Measurements from ENCODE around the gene COQ10B.

COQ10B gene

DNA sequence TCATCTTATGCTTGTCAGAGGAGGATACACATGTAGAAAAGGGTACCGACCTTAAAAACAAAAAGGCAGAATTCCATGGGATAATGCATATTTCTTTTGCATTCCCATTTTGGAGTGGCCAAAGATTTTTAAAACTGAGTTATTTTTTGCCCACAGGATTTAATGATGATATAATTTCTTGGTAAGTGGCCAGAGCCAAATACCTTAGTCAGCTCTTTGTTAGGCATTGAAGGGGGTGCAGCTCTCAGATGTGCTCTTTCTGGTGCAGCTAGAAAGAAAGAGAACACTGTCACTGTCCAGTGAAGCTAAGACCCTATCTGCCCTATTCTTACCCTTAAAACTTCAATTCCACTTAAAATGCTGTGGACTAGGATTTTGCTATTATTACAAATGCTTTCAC lies 10.8 kb downstream of the COQ10B start:
- 100% methylated on average over 1 of the region's 1 CpG for WGBS
- Histone ChIP-seq H3K4ac (ENCODE audit: low read depth in 1 of 2, low read length in 2 of 2) (no peak overlapping the region), H3K36me3 (ENCODE audit: control insufficient read depth in 1 of 2, insufficient read depth in 2 of 2, low read depth in 1 of 2, low read length in 2 of 2) (peaks cover 35 to 93% of the 10 kb centered on the region in 2 experiments), H3K27me3 (ENCODE audit: control insufficient read depth in 1 of 2, insufficient read depth in 1 of 2, low read length in 2 of 2) (no peaks in the 10 kb centered on the region), H3K4me3 (ENCODE audit: insufficient read depth in 1 of 2, low read depth in 1 of 2, low read length in 2 of 2) (no peak overlapping the region), H2BK12ac (ENCODE audit: low read length in 2 of 2) (no peak overlapping the region), H3K18ac (ENCODE audit: low read depth in 1 of 2, low read length in 2 of 2) (no peak overlapping the region), H2BK5ac (ENCODE audit: low read depth, low read length, poor library complexity, severe bottlenecking) (no peak overlapping the region), H2AK5ac (ENCODE audit: low read length, severe bottlenecking) (no peak overlapping the region), H3K4me1 (ENCODE audit: control insufficient read depth, insufficient read depth, low read depth, low read length) (peaks cover 1% of the 10 kb centered on the region), H3K27ac (ENCODE audit: low read length, poor library complexity, severe bottlenecking) (no peak overlapping the region), H3K14ac (ENCODE audit: low read length in 2 of 2) (no peak overlapping the region), H3K9ac (ENCODE audit: low read length) (no peak overlapping the region), H4K91ac (ENCODE audit: low read length) (no peak overlapping the region), H2AFZ (ENCODE audit: low read depth, low read length) (no peak overlapping the region), H4K8ac (ENCODE audit: low read length) (no peak overlapping the region), H3K4me2 (ENCODE audit: low read length, poor library complexity, severe bottlenecking) (no peak overlapping the region), H3K9me3 (ENCODE audit: control insufficient read depth, low read length) (no peaks in the 10 kb centered on the region), H2BK15ac (ENCODE audit: low read depth, poor library complexity, severe bottlenecking) (no peak overlapping the region), H3K79me1 (replicated peaks; ENCODE audit: low read length, poor library complexity, severe bottlenecking) (peaks cover 16% of the 10 kb centered on the region), H3K23ac (ENCODE audit: low read length in 2 of 2) (no peak overlapping the region), H2BK120ac (ENCODE audit: low read depth, low read length) (no peak overlapping the region)
- no peak for DNase-seq

DNA sequence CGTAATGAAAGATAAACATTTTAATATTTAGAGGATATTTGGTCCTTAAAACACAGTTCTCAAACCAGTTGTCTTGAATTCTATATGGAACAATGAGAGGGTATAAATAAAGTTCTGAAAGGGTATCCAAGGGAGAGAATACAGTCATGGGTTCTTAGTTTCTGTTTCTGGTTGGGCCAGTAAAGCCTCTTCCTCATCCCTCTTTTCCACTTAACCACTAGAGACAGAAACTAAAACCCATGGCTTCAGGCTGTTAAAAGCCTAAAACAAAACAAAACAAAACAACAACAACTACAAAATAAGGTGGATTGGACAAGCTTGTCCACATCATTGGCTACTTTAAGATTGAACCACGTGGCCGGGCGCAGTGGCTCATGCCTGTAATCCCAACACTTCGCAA lies 18.8 kb downstream of the COQ10B start:
- Histone ChIP-seq H2BK120ac (ENCODE audit: low read depth, low read length) (no peak overlapping the region), H2BK12ac (ENCODE audit: low read length in 2 of 2) (no peak overlapping the region), H3K4me3 (ENCODE audit: insufficient read depth in 1 of 2, low read depth in 1 of 2, low read length in 2 of 2) (no peak overlapping the region), H3K14ac (ENCODE audit: low read length in 2 of 2) (no peak overlapping the region), H3K18ac (ENCODE audit: low read depth in 1 of 2, low read length in 2 of 2) (no peak overlapping the region), H3K27me3 (ENCODE audit: control insufficient read depth in 1 of 2, insufficient read depth in 1 of 2, low read length in 2 of 2) (no peaks in the 10 kb centered on the region), H3K79me1 (replicated peaks; ENCODE audit: low read length, poor library complexity, severe bottlenecking) (peaks cover 29% of the 10 kb centered on the region), H3K9ac (ENCODE audit: low read length) (no peak overlapping the region), H3K4ac (ENCODE audit: low read depth in 1 of 2, low read length in 2 of 2) (no peak overlapping the region), H2BK5ac (ENCODE audit: low read depth, low read length, poor library complexity, severe bottlenecking) (no peak overlapping the region), H2AK5ac (ENCODE audit: low read length, severe bottlenecking) (no peak overlapping the region), H2BK15ac (ENCODE audit: low read depth, poor library complexity, severe bottlenecking) (no peak overlapping the region), H3K36me3 (ENCODE audit: control insufficient read depth in 1 of 2, insufficient read depth in 2 of 2, low read depth in 1 of 2, low read length in 2 of 2) (peaks cover 47 to 94% of the 10 kb centered on the region in 2 experiments), H3K9me3 (ENCODE audit: control insufficient read depth, low read length) (no peaks in the 10 kb centered on the region), H3K27ac (ENCODE audit: low read length, poor library complexity, severe bottlenecking) (no peak overlapping the region), H4K8ac (ENCODE audit: low read length) (no peak overlapping the region), H4K91ac (ENCODE audit: low read length) (no peak overlapping the region), H3K4me1 (ENCODE audit: control insufficient read depth, insufficient read depth, low read depth, low read length) (no peaks in the 10 kb centered on the region), H3K4me2 (ENCODE audit: low read length, poor library complexity, severe bottlenecking) (no peak overlapping the region), H3K23ac (ENCODE audit: low read length in 2 of 2) (no peak overlapping the region), H2AFZ (ENCODE audit: low read depth, low read length) (no peak overlapping the region)
- WGBS, result 98% methylated on average over 4 of the region's 5 CpGs
- no peak for DNase-seq

DNA sequence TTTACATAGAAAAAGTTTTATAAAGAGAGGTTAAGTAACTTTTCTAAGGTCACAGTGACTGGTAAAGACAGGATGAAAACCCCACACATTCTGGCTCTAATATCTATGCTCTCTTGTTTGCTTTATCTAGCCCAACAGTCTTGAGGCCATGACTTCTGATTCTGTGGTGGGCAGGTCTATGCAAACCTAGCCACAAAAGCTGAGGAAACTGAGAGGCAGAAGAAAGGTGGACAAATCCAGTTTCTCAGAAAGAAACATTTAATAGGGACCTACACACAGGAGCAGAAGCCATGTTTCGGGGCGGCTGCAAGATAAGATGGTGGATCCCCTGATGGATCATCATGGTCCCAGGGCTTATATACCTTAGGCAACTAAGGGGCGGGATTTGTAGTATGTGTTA lies 24.4 kb downstream of the COQ10B start:
- Histone ChIP-seq H2BK12ac (ENCODE audit: low read length in 2 of 2) (no peak overlapping the region), H3K79me1 (replicated peaks; ENCODE audit: low read length, poor library complexity, severe bottlenecking) (peaks cover 15% of the 10 kb centered on the region), H2BK15ac (ENCODE audit: low read depth, poor library complexity, severe bottlenecking) (no peak overlapping the region), H3K36me3 (ENCODE audit: control insufficient read depth in 1 of 2, insufficient read depth in 2 of 2, low read depth in 1 of 2, low read length in 2 of 2) (peaks cover 41 to 84% of the 10 kb centered on the region in 2 experiments), H2AFZ (ENCODE audit: low read depth, low read length) (no peak overlapping the region), H3K9ac (ENCODE audit: low read length) (no peak overlapping the region), H3K18ac (ENCODE audit: low read depth in 1 of 2, low read length in 2 of 2) (no peak overlapping the region), H2AK5ac (ENCODE audit: low read length, severe bottlenecking) (no peak overlapping the region), H3K23ac (ENCODE audit: low read length in 2 of 2) (no peak overlapping the region), H2BK5ac (ENCODE audit: low read depth, low read length, poor library complexity, severe bottlenecking) (no peak overlapping the region), H3K27me3 (ENCODE audit: control insufficient read depth in 1 of 2, insufficient read depth in 1 of 2, low read length in 2 of 2) (no peaks in the 10 kb centered on the region), H2BK120ac (ENCODE audit: low read depth, low read length) (no peak overlapping the region), H3K9me3 (ENCODE audit: control insufficient read depth, low read length) (peaks cover 6% of the 10 kb centered on the region), H4K91ac (ENCODE audit: low read length) (no peak overlapping the region), H3K4me3 (ENCODE audit: insufficient read depth in 1 of 2, low read depth in 1 of 2, low read length in 2 of 2) (no peak overlapping the region), H3K4ac (ENCODE audit: low read depth in 1 of 2, low read length in 2 of 2) (no peak overlapping the region), H4K8ac (ENCODE audit: low read length) (no peak overlapping the region), H3K27ac (ENCODE audit: low read length, poor library complexity, severe bottlenecking) (no peak overlapping the region), H3K4me2 (ENCODE audit: low read length, poor library complexity, severe bottlenecking) (no peak overlapping the region), H3K4me1 (ENCODE audit: control insufficient read depth, insufficient read depth, low read depth, low read length) (no peaks in the 10 kb centered on the region), H3K14ac (ENCODE audit: low read length in 2 of 2) (no peak overlapping the region)
- WGBS, result 97% methylated on average over 3 of the region's 3 CpGs
- DNase-seq, result no peak

DNA sequence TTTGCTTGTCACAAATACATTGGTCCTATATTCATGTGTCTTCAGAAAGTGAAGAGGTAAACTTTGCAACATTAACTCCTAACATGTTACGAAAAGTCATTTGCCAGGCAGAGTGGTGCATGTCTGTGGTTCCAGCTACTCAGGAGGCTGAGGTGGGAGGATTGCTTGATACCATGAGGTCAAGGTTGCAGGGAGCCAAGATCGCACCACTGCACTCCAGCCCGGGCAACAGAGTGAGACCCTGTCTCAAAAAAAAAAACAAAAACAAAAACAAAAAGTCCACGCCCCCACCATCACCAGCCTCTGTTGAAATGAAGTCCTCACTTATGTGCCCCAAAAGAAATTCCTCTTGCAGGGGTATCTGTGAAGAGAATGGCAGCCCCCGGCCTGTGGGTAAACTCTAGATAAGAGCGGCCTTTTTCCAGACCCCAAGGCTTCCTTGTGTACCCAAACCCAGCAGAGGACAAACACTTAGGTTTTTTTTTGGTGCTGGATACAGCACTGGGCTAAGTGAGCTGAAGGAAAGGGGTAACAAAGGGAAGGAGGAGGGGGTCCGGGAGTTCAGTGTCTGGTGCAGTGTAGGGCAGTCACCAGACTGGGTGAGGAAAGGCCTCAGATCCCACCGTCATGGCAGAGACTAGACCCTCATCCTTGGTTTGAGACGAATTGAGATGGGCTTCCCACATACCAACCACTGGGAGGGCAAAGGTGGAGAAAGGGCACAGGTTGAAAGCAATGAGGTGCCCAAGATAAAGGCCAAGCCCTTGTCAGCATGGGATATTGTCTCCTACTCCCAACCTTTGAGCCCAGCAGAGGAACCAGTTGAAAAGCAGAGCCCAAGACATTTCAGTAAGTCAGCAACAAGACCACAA lies 27.0 kb downstream of the COQ10B start:
- peaks cover 11% of the 10 kb centered on the region for H3K79me1 ChIP-seq (replicated peaks; ENCODE audit: low read length, poor library complexity, severe bottlenecking)
- no peak overlapping the region for H4K91ac ChIP-seq (ENCODE audit: low read length)
- H3K4me2 ChIP-seq (ENCODE audit: low read length, poor library complexity, severe bottlenecking), result no peak overlapping the region
- no peak overlapping the region for H2AK5ac ChIP-seq (ENCODE audit: low read length, severe bottlenecking)
- H2BK5ac ChIP-seq (ENCODE audit: low read depth, low read length, poor library complexity, severe bottlenecking), result no peak overlapping the region
- H3K36me3 ChIP-seq (ENCODE audit: control insufficient read depth in 1 of 2, insufficient read depth in 2 of 2, low read depth in 1 of 2, low read length in 2 of 2), result peaks cover 49 to 76% of the 10 kb centered on the region in 2 experiments
- DNase-seq, result no peak
- H3K27me3 ChIP-seq (ENCODE audit: control insufficient read depth in 1 of 2, insufficient read depth in 1 of 2, low read length in 2 of 2), result no peaks in the 10 kb centered on the region
- H3K27ac ChIP-seq (ENCODE audit: low read length, poor library complexity, severe bottlenecking), result no peak overlapping the region
- H3K4me1 ChIP-seq (ENCODE audit: control insufficient read depth, insufficient read depth, low read depth, low read length), result no peaks in the 10 kb centered on the region
- H2BK12ac ChIP-seq (ENCODE audit: low read length in 2 of 2), result no peak overlapping the region
- H2BK120ac ChIP-seq (ENCODE audit: low read depth, low read length), result no peak overlapping the region
- no peak overlapping the region for H3K4ac ChIP-seq (ENCODE audit: low read depth in 1 of 2, low read length in 2 of 2)
- H2BK15ac ChIP-seq (ENCODE audit: low read depth, poor library complexity, severe bottlenecking), result no peak overlapping the region
- 95% methylated on average over 8 of the region's 9 CpGs for WGBS
- no peak overlapping the region for H4K8ac ChIP-seq (ENCODE audit: low read length)
- H3K9me3 ChIP-seq (ENCODE audit: control insufficient read depth, low read length), result peaks cover 19% of the 10 kb centered on the region
- H3K23ac ChIP-seq (ENCODE audit: low read length in 2 of 2), result no peak overlapping the region
- no peak overlapping the region for H3K14ac ChIP-seq (ENCODE audit: low read length in 2 of 2)
- H2AFZ ChIP-seq (ENCODE audit: low read depth, low read length), result no peak overlapping the region
- H3K4me3 ChIP-seq (ENCODE audit: insufficient read depth in 1 of 2, low read depth in 1 of 2, low read length in 2 of 2), result no peak overlapping the region
- H3K18ac ChIP-seq (ENCODE audit: low read depth in 1 of 2, low read length in 2 of 2), result no peak overlapping the region
- H3K9ac ChIP-seq (ENCODE audit: low read length), result no peak overlapping the region
